ENCODE results near the gene F2. TPM values are rescaled to one million over a fixed set of nuclear protein-coding genes. Genes with fewer than 3 reads are reported as not detected.

Gene F2
- total RNA-seq, 4 donors from 2014 or later: not detected

DNA sequence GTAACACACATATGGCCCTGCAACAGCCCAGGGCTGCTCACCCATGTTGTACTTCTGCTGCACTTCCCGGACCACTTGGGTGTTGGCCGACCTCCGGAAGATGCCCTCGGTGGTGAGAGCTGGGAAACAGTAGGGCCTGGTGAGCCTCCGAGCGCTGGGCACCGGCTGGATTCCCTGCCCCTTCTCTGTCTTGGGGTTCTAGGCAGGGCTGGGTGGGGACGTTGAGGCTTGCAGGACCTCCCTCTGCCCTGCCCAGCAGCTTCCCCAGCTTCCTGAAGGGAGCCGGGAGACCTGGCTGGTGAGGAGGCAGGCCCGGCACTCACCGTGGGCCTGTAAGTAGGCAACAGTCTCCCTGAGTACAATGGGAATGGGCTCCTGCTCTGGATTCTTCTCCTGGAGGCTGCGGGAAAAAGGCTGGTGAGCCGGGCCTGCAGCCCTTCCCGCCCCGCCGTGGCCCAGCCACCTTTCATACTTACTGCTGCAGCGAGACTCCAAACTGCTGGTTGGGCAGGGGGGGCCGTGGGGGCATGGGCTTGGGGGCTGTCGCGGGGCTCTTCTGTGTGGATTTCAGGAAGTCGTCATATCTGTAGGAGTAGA is 38.8 kb upstream of the F2 start:
- no peak for TF ChIP-seq CTCF (IDR thresholded peaks at IDR 0.05; ENCODE audit: low read depth)

DNA sequence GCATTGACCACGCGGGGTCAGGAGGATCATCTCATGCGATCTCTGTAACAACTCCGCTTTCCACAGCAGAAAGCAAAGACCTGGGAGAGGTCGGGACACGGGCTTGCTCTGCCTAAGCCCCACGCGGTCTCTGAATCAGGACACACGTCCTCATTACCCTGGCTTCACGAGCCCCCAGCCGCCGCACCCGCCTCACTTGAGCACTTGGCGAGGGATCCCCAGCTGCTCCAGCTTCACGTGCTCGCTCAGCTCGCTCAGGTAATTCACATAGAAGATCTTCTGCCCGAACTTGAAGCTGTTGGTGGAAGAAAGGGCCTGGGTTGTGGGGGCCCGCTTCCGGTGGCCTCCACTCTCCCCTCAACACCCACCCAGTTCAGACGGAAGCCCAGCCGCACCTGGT is 38.2 kb upstream of the F2 start:
- no peak for TF ChIP-seq CTCF (IDR thresholded peaks at IDR 0.05; ENCODE audit: low read depth)

DNA sequence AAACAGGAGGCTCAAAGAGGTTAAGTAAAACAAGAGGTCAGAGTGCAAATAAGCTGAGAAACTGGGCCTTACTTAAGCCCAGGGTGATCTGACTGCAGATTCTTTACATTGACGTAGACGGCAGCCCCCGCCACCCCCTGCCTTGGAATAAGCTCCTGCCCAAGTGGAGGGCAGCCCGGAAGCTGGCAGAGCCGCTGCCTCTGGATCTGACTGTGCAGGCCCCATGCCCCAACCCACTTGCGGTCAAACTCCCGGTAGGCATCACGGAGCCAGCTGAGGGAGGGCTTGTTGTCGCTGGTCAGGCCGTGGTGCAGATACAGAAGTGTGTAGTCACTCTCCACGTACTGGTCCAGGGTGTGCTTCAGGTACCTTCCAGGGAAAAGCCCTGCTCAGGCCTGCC is 37.2 kb upstream of the F2 start:
- TF ChIP-seq CTCF (IDR thresholded peaks at IDR 0.05; ENCODE audit: low read depth): no peak

DNA sequence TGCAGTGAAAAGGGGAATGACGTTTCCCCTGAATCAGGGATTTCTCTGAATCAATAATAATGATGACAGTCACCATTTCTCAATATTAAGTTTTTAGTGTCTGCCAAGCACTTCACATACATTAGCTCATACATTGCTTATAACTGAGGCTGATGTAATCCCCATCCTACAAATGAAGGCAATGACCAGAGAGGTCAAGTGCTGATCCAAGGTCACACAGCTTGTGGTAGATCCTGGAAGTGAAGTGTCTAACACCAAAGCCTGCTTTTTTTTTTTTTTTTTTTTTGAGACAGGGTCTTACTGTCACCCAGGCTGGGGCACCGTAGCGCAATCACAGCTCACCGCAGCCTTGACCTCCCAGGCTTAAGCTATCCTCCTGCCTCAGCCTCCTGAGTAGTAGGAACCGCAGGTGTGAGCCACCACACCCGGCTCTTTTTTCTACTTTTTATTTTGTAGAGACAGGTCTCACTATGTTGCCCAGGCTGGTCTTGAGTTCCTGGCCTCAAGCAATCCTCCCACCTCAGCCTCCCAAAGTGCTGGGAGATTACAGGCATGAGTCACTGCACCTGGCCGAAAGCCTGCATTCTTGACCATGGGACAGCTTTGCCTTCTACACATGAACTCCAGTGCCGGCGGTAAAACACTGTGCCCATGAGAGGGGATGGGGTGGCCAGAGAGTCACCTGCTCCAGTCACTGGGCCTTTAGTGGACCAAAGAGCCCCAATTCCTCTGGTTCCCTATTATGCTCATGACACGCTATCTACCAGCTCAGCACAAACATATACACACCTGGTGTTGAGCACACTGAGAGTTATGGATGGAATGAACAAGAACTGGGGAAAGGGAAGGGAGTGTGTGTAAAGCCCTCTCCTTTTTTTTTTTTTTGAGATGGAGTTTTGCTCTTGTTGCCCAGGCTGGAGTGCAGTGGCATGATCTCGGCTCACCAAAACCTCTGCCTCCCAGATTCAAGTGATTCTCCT is 36.0 kb upstream of the F2 start:
- TF ChIP-seq CTCF (IDR thresholded peaks at IDR 0.05; ENCODE audit: low read depth): no peak

- no peak for TF ChIP-seq CTCF (IDR thresholded peaks at IDR 0.05; ENCODE audit: low read depth)
These were observed 34.6 kb upstream of the F2 start for GRCh38 chr11:46684367-46684766.

DNA sequence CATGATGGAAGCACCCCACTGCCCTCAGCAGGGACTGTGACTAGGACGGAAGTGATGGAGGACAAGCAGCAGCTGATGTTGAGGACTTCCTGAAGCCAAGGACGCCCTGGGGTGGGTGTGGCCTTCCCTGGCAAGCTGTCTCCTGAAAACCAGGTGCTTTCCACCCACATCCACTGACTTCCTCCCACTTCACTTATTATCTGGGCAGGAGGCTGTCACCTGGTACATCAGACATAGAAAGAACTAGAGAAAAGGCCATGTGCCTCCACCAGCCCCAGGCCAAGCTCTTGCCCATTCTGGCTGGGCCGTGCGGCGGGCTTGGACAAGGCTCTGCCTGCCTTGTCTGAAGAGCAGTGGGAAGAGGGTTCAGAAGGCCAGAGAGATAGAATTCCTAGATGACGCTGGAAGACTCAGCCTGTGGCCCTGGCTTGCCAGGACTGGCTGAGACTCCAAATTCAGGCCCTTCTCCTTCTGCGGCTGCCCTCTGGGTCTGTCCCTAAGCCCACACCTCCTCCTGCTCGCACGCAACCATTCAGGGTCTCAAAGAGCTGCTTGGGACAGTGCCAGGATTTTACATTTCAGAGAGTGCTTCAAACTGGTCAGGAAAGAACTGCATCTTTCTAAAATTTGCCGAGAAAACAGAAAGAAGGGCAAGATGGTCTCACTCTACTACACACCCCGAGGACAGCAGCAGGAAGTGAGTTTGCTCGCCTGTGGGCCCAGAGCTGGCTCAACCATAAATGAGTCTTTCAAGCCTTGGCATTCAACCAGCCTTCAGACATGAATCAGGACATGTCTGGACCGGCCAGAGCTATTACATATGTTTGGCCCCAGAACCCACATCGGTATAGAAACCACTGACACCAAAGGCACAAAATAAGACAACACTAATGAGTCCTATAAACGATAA is 31.9 kb upstream of the F2 start:
- TF ChIP-seq CTCF (IDR thresholded peaks at IDR 0.05; ENCODE audit: low read depth): no peak

All from subcutaneous adipose tissue (tissue), 4 donors.